Upper lobe of left lung (tissue), 4 donors: Measurements from ENCODE around the gene DLGAP1.
"Not testable (repeated sequence)": the region's sequence is repeated elsewhere in the genome, so short reads cannot be mapped to it uniquely, and the experiment has no call there.

Experiments
- POLR2A ChIP-seq, 4 donors: fragments of 450-650 bp; IDR thresholded peaks; one replicate each; pipeline ENCODE4 v1.5.1; 2016 to 2017; ENCODE audit warnings: antibody characterized with exemption in 4 of 4, mild to moderate bottlenecking in 2 of 4
- POLR2AphosphoS5 ChIP-seq, 2 donors: sonication (generic); formaldehyde crosslinking; IDR thresholded peaks; one replicate each; pipeline ENCODE4 v1.5.1; 2017; ENCODE audit warnings: antibody characterized with exemption in 2 of 2
- TF ChIP-seq, protein P1 (sequence below), 6 experiments: fragments of 450-650 bp in 4 of 6; fragments of 200-600 bp in 2 of 6; sonication (generic) in 2 of 6; IDR thresholded peaks; one replicate each; pipeline ENCODE4 v1.5.1; 2016 to 2019; ENCODE audit warnings: antibody characterized with exemption in 6 of 6

DNA sequence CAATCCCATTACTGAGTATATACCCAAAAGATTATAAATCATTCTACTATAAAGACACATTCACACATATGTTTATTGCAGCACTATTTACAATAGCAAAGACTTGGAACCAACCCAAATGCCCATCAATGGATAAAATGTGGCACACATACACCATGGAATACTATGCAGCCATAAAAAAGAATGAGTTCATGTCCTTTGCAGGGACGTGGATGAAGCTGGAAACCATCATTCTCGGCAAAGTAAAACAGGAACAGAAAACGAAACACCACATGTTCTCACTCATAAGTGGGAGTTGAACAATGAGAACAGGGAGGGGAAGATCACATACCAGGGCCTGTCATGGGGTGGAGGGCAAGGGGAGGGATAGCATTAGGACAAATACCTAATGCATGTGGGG is 167.8 kb downstream of the DLGAP1 start:
- not testable (repeated sequence) for TF ChIP-seq POLR2A, POLR2AphosphoS5 (IDR thresholded peaks at IDR 0.05)
- TF ChIP-seq, protein P1, sequence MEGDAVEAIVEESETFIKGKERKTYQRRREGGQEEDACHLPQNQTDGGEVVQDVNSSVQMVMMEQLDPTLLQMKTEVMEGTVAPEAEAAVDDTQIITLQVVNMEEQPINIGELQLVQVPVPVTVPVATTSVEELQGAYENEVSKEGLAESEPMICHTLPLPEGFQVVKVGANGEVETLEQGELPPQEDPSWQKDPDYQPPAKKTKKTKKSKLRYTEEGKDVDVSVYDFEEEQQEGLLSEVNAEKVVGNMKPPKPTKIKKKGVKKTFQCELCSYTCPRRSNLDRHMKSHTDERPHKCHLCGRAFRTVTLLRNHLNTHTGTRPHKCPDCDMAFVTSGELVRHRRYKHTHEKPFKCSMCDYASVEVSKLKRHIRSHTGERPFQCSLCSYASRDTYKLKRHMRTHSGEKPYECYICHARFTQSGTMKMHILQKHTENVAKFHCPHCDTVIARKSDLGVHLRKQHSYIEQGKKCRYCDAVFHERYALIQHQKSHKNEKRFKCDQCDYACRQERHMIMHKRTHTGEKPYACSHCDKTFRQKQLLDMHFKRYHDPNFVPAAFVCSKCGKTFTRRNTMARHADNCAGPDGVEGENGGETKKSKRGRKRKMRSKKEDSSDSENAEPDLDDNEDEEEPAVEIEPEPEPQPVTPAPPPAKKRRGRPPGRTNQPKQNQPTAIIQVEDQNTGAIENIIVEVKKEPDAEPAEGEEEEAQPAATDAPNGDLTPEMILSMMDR (IDR thresholded peaks at IDR 0.05), result not testable (repeated sequence)
